GM23338 (cell line): Measurements from ENCODE around the gene SHISA9.

Source experiments
- POLR2AphosphoS5 ChIP-seq: IDR thresholded peaks from 2 replicates; pipeline ENCODE4 v1.6.1; 2016; ENCODE audit warnings: antibody characterized with exemption, low read depth
- TF ChIP-seq, protein P1 (sequence below), 2 experiments: fragments of 200-600 bp in 1 of 2; sonication (generic) in 1 of 2; conservative IDR thresholded peaks; 2 replicates each; pipeline versions ENCODE4 v1.5.1 to v1.6.1; 2016 to 2017; ENCODE audit warnings: antibody characterized with exemption in 2 of 2, low read depth in 2 of 2, mild to moderate bottlenecking in 2 of 2, moderate library complexity in 1 of 2
- TF ChIP-seq, protein P2 (sequence below): IDR thresholded peaks from one replicate; pipeline ENCODE4 v1.6.1; 2018; ENCODE audit warnings: antibody characterized with exemption; ENCODE audit not compliant: unreplicated experiment

DNA sequence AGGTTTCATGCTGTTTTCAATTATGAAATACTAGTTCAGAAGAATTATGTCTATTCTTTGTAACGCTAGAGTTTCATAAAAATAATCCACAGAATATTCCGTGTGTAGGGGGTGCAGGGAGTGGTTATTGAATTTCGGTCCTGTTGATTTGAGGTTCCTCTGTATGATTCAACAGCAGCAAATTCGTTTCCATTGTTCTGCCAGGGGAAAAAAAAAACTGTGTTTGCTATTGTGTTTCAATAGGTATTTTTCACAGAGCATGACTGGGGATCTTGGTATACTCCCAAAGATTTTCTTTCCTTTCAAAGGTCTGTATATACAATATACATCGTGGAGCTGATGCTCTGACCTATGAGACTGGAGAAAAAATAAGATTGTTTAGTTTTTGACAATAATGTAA, 15.8 kb downstream of the SHISA9 start:
- TF ChIP-seq, protein P1, sequence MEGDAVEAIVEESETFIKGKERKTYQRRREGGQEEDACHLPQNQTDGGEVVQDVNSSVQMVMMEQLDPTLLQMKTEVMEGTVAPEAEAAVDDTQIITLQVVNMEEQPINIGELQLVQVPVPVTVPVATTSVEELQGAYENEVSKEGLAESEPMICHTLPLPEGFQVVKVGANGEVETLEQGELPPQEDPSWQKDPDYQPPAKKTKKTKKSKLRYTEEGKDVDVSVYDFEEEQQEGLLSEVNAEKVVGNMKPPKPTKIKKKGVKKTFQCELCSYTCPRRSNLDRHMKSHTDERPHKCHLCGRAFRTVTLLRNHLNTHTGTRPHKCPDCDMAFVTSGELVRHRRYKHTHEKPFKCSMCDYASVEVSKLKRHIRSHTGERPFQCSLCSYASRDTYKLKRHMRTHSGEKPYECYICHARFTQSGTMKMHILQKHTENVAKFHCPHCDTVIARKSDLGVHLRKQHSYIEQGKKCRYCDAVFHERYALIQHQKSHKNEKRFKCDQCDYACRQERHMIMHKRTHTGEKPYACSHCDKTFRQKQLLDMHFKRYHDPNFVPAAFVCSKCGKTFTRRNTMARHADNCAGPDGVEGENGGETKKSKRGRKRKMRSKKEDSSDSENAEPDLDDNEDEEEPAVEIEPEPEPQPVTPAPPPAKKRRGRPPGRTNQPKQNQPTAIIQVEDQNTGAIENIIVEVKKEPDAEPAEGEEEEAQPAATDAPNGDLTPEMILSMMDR (conservative IDR thresholded peaks at IDR 0.05; ENCODE audit: low read depth in 2 of 2) = no peak
- TF ChIP-seq POLR2AphosphoS5 = no peak
- TF ChIP-seq, protein P2, sequence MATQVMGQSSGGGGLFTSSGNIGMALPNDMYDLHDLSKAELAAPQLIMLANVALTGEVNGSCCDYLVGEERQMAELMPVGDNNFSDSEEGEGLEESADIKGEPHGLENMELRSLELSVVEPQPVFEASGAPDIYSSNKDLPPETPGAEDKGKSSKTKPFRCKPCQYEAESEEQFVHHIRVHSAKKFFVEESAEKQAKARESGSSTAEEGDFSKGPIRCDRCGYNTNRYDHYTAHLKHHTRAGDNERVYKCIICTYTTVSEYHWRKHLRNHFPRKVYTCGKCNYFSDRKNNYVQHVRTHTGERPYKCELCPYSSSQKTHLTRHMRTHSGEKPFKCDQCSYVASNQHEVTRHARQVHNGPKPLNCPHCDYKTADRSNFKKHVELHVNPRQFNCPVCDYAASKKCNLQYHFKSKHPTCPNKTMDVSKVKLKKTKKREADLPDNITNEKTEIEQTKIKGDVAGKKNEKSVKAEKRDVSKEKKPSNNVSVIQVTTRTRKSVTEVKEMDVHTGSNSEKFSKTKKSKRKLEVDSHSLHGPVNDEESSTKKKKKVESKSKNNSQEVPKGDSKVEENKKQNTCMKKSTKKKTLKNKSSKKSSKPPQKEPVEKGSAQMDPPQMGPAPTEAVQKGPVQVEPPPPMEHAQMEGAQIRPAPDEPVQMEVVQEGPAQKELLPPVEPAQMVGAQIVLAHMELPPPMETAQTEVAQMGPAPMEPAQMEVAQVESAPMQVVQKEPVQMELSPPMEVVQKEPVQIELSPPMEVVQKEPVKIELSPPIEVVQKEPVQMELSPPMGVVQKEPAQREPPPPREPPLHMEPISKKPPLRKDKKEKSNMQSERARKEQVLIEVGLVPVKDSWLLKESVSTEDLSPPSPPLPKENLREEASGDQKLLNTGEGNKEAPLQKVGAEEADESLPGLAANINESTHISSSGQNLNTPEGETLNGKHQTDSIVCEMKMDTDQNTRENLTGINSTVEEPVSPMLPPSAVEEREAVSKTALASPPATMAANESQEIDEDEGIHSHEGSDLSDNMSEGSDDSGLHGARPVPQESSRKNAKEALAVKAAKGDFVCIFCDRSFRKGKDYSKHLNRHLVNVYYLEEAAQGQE = no peak
